Prostate gland (tissue), 2 donors: ENCODE results near the gene CEP104. TPM values are rescaled to one million over a fixed set of nuclear protein-coding genes. Genes with fewer than 3 reads are reported as not detected.

Experiments
- DNase-seq: peaks from one replicate; pipeline ENCODE4 v3.0.0-alpha.2; 2019; ENCODE audit warnings: low spot score
- H3K27ac ChIP-seq, 2 donors: fragments of 200-600 bp; sonication (generic); 2 replicates each; pipeline ENCODE4 v1.5.1; 2017 to 2019
- H3K27me3 ChIP-seq: fragments of 200-600 bp; sonication (generic); replicated peaks from 2 replicates; pipeline ENCODE4 v1.5.1; 2019; ENCODE audit not compliant: insufficient read depth
- H3K36me3 ChIP-seq, 2 donors: fragments of 200-600 bp; sonication (generic); 1 replicate in 1 of 2; 2 replicates in 1 of 2; pipeline versions ENCODE4 v1.5.1 to v1.8.1; 2017 to 2019
- H3K4me1 ChIP-seq: fragments of 200-600 bp; sonication (generic); replicated peaks from 2 replicates; pipeline ENCODE4 v1.5.1; 2019
- H3K4me3 ChIP-seq, 2 donors: fragments of 200-600 bp; sonication (generic); 2 replicates each; pipeline ENCODE4 v1.5.1; 2017 to 2019
- H3K9me3 ChIP-seq: fragments of 200-600 bp; sonication (generic); 2 replicates; pipeline ENCODE4 v1.5.1; 2017
- POLR2A ChIP-seq: fragments of 450-650 bp; IDR thresholded peaks from one replicate; pipeline ENCODE4 v1.6.1; 2016; ENCODE audit warnings: antibody characterized with exemption, mild to moderate bottlenecking
- POLR2AphosphoS5 ChIP-seq: sonication (generic); formaldehyde crosslinking; IDR thresholded peaks from one replicate; pipeline ENCODE4 v1.6.1; 2017; ENCODE audit warnings: antibody characterized with exemption
- WGBS: methylation state at CpG from one replicate; pipeline ENCODE4 v1.1.5; 2018; 5-methylcytosine and 5-hydroxymethylcytosine counted together
- intact Hi-C: fragments of 100-400 bp; cut with DNase I; formaldehyde crosslinking; loops from one replicate; pipeline ENCODE4 v1.14.2; 2022
- total RNA-seq, 2 donors: library from RNA; depleted of rRNA; stranded (reverse); fragments of >200 nt; gene quantifications; one replicate each; pipeline ENCODE4 v1.1.0, GENCODE V29; 2016
- TF ChIP-seq, protein P1 (sequence below), 4 experiments: fragments of 200-600 bp in 2 of 4; fragments of 450-650 bp in 2 of 4; sonication (generic) in 2 of 4; IDR thresholded peaks; 1 replicate in 3 of 4; 2 replicates in 1 of 4; pipeline ENCODE4 v1.5.1; 2016 to 2019; ENCODE audit warnings: antibody characterized with exemption in 4 of 4, mild to moderate bottlenecking in 2 of 4, moderate library complexity in 2 of 4

The CEP104 gene
- total RNA-seq, 2 donors from 2014 or later, result 20.9 to 28.5 TPM

DNA sequence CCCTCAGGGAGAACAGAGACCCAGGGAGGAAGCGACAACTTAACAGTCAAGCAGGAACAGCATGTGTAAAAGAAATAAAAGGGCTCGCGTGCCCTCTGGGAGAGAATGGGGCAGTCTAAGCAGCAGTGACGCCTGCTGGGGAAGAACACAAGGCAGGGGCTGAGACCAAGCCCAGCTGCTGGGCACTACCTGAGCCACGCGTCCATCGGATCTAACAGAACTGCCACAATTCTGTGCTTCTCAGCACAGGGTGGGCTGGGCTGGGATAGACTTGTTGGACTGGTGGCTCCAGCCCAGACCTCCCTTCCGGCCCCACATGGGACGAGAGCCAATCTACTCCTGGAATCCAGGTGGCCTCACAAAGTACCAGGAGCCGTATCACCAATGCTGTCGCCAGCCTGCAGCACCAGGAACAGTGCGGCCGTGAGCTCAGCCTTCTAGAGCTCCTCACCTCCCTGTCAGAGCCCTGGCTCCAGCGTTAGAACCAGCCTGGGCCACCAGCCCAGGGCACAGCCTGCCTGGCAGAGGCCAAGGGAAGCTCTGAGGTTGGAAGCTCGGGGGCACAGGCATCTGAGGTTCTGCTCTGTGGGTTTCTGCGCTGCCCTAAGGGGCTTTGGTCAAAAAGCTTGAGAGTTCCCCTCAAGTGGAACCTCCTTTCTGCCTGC is 68.1 kb downstream of the CEP104 start:
- 43% methylated on average over 15 of the region's 16 CpGs for WGBS
- peaks cover 11% of the 10 kb centered on the region for H3K4me1 ChIP-seq
- H3K27me3 ChIP-seq, result no peaks in the 10 kb centered on the region
- DNase-seq, result no peak
- no peak overlapping the region for H3K27ac ChIP-seq
- no peaks in the 10 kb centered on the region for H3K9me3 ChIP-seq
- TF ChIP-seq POLR2AphosphoS5, result no peak
- TF ChIP-seq POLR2A, result no peak
- TF ChIP-seq, protein P1, sequence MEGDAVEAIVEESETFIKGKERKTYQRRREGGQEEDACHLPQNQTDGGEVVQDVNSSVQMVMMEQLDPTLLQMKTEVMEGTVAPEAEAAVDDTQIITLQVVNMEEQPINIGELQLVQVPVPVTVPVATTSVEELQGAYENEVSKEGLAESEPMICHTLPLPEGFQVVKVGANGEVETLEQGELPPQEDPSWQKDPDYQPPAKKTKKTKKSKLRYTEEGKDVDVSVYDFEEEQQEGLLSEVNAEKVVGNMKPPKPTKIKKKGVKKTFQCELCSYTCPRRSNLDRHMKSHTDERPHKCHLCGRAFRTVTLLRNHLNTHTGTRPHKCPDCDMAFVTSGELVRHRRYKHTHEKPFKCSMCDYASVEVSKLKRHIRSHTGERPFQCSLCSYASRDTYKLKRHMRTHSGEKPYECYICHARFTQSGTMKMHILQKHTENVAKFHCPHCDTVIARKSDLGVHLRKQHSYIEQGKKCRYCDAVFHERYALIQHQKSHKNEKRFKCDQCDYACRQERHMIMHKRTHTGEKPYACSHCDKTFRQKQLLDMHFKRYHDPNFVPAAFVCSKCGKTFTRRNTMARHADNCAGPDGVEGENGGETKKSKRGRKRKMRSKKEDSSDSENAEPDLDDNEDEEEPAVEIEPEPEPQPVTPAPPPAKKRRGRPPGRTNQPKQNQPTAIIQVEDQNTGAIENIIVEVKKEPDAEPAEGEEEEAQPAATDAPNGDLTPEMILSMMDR (IDR thresholded peaks at IDR 0.05), result no peak
- no peak overlapping the region for H3K4me3 ChIP-seq
- H3K36me3 ChIP-seq, result peaks cover 4 to 12% of the 10 kb centered on the region in 2 donors
- intact Hi-C loops, result no loop called here

DNA sequence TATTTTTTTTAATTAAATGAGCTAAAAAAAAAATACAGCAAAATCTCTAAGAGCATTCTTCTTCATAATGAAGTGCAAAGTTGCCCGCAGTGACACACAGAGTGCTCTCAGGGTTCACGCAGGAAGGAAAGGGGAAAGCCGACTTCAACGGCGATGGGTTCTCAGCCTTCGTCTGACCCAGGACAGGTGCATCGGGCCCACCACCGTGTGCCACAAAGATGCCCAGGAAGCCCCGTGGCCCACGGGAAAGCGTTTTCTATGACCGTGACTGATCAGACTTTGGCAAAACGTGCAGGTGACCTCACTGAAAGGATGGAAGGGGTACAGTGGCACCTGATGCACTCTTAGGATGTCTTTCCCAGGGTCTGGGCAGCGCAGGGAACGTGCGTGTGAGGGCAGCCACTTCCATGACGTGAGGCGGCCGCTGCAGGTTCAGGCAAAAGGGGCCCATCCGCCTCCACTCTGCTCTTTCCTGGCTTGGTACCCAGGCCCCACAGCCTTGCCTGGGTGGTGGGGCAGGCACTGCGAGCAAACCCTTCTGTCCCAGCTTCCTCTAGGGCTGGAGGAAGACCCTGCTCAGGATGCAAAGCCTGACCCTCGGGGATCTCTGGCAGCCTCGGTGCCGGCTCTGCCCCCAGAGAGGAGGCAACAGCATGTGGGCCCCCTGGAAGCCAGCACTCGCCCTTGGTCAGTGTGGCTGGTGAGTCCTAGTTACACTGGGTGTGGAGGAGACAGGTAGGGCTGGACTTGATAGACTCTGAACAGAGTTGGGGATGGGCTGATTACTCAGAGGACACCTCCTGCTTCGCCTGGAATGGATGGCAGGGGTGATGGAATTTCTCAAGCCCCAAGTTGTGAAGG is 69.0 kb downstream of the CEP104 start:
- H3K27ac ChIP-seq, result no peak overlapping the region
- 91% methylated on average over 26 of the region's 26 CpGs for WGBS
- TF ChIP-seq, protein P1 (IDR thresholded peaks at IDR 0.05), result no peak
- no peak for TF ChIP-seq POLR2A
- TF ChIP-seq POLR2AphosphoS5, result no peak
- H3K27me3 ChIP-seq, result no peaks in the 10 kb centered on the region
- DNase-seq, result no peak
- H3K4me1 ChIP-seq, result peaks cover 6% of the 10 kb centered on the region
- intact Hi-C loops, result no loop called here
- peaks cover 4 to 12% of the 10 kb centered on the region in 2 donors for H3K36me3 ChIP-seq
- H3K9me3 ChIP-seq, result no peaks in the 10 kb centered on the region
- no peak overlapping the region for H3K4me3 ChIP-seq

DNA sequence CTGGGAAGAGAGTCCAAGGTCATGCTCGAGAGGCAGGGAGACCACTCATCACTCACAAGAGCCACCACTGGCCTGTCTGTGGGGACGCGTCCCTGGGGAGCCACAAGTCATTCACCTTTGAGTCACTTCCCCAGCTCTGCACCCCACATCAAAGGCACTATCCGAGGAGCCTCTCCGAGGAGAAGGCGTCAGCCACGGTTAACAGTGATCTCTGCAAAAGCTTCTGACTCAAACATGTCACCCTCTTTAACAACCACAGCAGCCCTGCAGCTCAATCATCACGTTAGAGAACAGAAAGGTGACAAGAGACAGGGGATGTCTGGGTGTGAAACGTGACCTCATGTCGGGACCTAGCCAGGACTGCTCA is 69.7 kb downstream of the CEP104 start:
- H3K4me3 ChIP-seq, result no peak overlapping the region
- H3K4me1 ChIP-seq, result peaks cover 6% of the 10 kb centered on the region
- no peaks in the 10 kb centered on the region for H3K27me3 ChIP-seq
- peaks cover 4 to 17% of the 10 kb centered on the region in 2 donors for H3K36me3 ChIP-seq
- no peak overlapping the region for H3K27ac ChIP-seq
- no peak for TF ChIP-seq POLR2AphosphoS5
- TF ChIP-seq, protein P1 (IDR thresholded peaks at IDR 0.05), result no peak
- TF ChIP-seq POLR2A, result no peak
- H3K9me3 ChIP-seq, result no peaks in the 10 kb centered on the region
- intact Hi-C loops, result no loop called here
- DNase-seq, result no peak
- 82% methylated on average over 10 of the region's 10 CpGs for WGBS

DNA sequence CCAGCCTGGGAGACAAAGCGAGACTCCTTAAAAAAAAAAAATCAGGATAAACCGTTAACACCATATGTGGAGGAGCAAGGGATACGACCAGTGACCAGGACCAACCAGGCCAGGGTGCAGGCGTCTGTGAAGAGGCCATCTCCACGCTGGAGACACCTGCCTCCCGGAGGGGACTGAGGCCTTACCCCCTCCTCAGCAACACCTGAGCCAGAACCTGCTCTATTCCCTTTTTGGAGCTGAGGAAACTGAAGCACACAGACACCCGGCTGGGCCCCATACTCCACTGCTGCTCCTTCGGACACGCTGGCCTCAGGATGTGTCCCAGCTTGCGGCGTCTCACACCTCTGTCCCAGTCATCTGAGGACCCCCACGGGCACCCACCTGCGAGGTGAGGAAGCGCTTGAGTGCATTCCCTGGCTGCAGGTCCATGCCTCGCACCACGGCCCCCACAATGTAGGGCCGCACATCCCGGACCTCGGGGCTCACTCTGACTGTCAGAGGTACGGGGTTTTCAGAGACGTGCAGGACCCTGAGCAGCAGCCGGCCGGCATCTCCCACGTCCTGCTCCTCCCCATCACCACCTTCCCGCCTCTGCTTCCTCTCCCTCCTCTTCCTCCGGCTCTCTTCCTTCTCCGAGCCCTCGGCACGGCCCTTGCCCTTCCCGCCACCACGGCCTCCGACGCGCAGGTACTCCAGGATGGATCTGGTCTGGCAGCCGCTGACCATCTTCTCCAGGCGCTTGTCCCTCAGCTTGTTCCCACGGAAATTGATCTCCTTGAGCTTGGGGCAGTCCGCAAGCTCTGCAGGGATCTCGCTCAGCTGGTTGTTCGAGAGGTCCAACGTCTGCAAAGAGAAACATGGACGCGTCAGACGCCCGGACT is 70.3 kb downstream of the CEP104 start:
- no peak overlapping the region for H3K27ac ChIP-seq

More for the DNA sequence above, 70.3 kb downstream of the CEP104 start:
- Histone ChIP-seq H3K4me1 (peaks cover 6% of the 10 kb centered on the region), H3K4me3 (no peak overlapping the region), H3K27me3 (no peaks in the 10 kb centered on the region), H3K9me3 (no peaks in the 10 kb centered on the region), H3K36me3 (peaks cover 4 to 22% of the 10 kb centered on the region in 2 donors)
- intact Hi-C loops, result no loop called here
- 92% methylated on average over 43 of the region's 45 CpGs for WGBS
- no peak for TF ChIP-seq POLR2A
- TF ChIP-seq, protein P1 (IDR thresholded peaks at IDR 0.05), result no peak
- TF ChIP-seq POLR2AphosphoS5, result no peak
- no peak for DNase-seq
